ENCODE results near the gene KIF14.
A peak's percentile ranks its signal among the peaks of the same experiment; 100 is the strongest.
"Not testable (repeated sequence)": the region's sequence is repeated elsewhere in the genome, so short reads cannot be mapped to it uniquely, and the experiment has no call there.

Gene KIF14

DNA sequence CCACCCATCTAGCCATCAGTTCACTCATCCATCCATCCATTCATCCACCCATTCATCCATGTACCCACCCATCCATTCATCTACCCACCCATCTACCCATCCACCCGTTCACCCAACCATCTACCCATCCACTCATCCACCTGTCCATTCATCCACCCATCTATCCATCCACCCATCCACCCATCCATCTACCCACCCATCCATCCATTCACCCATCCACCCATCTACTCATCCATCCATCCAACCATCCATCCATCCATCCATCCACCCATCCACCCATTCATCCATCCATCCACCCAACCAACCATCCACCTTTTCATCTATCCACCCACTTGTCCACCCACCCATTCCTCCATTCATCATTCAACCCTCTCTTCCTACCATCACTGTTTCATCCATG lies 80.3 kb downstream of the KIF14 start:
- Mint-ChIP-seq H3K27me3 (peaks cover 3% of the 10 kb centered on the region), H3K4me1 (no peaks in the 10 kb centered on the region), H3K9me3 (peaks cover 4% of the 10 kb centered on the region), H3K36me3 (ENCODE audit: low read depth) (no peaks in the 10 kb centered on the region), H3K4me3 (no peak overlapping the region), H3K27ac (no peak overlapping the region)
- no peak for DNase-seq
- ATAC-seq = no peak

DNA sequence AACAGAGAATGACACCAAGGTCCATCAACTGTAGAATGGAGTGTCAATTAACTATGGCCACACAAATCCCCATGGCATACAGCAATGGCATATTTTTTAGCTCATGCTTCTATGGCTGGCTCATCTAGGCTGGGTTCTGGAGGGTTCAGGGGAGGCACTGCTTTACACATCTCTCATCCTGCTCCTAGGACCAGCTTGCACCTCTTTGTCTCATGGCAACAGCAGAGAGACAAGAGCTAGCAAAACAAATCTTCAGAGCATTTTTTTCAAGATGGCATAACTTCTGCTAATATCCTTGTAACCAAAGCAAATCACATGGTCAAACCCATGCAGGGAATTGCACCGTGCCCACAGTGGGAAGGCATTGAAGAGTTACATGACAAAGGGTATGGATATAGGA lies 82.4 kb downstream of the KIF14 start:
- ATAC-seq = no peak
- H3K36me3 Mint-ChIP-seq (ENCODE audit: low read depth) = no peaks in the 10 kb centered on the region
- H3K27ac Mint-ChIP-seq = no peak overlapping the region
- DNase-seq = no peak
- no peaks in the 10 kb centered on the region for H3K4me1 Mint-ChIP-seq
- peaks cover 4% of the 10 kb centered on the region for H3K9me3 Mint-ChIP-seq
- no peak overlapping the region for H3K4me3 Mint-ChIP-seq
- peaks cover 3% of the 10 kb centered on the region for H3K27me3 Mint-ChIP-seq

GRCh38 chr1:200535605-200536004 lies 84.9 kb downstream of the KIF14 start:
- Mint-ChIP-seq H3K4me1 (peaks cover 8% of the 10 kb centered on the region), H3K36me3 (ENCODE audit: low read depth) (no peaks in the 10 kb centered on the region), H3K4me3 (no peak overlapping the region), H3K9me3 (peaks cover 4% of the 10 kb centered on the region), H3K27me3 (peaks cover 3% of the 10 kb centered on the region), H3K27ac (no peak overlapping the region)
- ATAC-seq (peak; percentile 51), DNase-seq (peak; percentile 7)

GRCh38 chr1:200530623-200531261 lies 89.8 kb downstream of the KIF14 start:
- DNase-seq (peak; percentile 18), ATAC-seq (peak; percentile 70)
- Mint-ChIP-seq H3K27me3 (no peaks in the 10 kb centered on the region), H3K36me3 (ENCODE audit: low read depth) (no peaks in the 10 kb centered on the region), H3K4me3 (no peak overlapping the region), H3K27ac (no peak overlapping the region), H3K4me1 (peaks cover 33% of the 10 kb centered on the region), H3K9me3 (no peaks in the 10 kb centered on the region)

- DNase-seq = no peak
- H3K9me3 Mint-ChIP-seq = no peaks in the 10 kb centered on the region
- no peaks in the 10 kb centered on the region for H3K27me3 Mint-ChIP-seq
- peaks cover 34% of the 10 kb centered on the region for H3K4me1 Mint-ChIP-seq
- no peak overlapping the region for H3K4me3 Mint-ChIP-seq
- H3K27ac Mint-ChIP-seq = no peak overlapping the region
- no peak for ATAC-seq
- H3K36me3 Mint-ChIP-seq (ENCODE audit: low read depth) = no peaks in the 10 kb centered on the region
Measured at GRCh38 chr1:200528858-200529606, 91.5 kb downstream of the KIF14 start.

DNA sequence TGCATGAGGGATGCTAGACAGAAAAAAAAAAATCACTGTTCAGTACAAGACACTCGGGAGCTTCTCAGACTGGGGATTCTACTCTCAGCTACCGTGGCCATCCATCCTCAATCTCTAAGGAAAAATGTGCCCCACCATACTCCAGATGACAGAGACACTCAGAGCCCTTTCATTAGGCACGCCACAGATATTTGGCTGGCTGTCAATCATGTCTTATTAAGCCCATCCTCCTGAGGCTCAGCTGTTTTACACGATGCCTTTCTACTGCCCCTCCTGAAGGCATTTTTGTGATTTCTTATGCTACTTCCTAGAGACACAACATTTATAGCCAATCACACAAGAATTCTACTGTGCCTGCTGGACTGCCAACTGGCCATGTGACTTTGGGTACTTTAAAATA lies 92.9 kb downstream of the KIF14 start:
- DNase-seq (no peak), ATAC-seq (no peak)
- Mint-ChIP-seq H3K4me3 (no peak overlapping the region), H3K27ac (no peak overlapping the region), H3K36me3 (ENCODE audit: low read depth) (no peaks in the 10 kb centered on the region), H3K9me3 (no peaks in the 10 kb centered on the region), H3K4me1 (peaks cover 34% of the 10 kb centered on the region), H3K27me3 (no peaks in the 10 kb centered on the region)

DNA sequence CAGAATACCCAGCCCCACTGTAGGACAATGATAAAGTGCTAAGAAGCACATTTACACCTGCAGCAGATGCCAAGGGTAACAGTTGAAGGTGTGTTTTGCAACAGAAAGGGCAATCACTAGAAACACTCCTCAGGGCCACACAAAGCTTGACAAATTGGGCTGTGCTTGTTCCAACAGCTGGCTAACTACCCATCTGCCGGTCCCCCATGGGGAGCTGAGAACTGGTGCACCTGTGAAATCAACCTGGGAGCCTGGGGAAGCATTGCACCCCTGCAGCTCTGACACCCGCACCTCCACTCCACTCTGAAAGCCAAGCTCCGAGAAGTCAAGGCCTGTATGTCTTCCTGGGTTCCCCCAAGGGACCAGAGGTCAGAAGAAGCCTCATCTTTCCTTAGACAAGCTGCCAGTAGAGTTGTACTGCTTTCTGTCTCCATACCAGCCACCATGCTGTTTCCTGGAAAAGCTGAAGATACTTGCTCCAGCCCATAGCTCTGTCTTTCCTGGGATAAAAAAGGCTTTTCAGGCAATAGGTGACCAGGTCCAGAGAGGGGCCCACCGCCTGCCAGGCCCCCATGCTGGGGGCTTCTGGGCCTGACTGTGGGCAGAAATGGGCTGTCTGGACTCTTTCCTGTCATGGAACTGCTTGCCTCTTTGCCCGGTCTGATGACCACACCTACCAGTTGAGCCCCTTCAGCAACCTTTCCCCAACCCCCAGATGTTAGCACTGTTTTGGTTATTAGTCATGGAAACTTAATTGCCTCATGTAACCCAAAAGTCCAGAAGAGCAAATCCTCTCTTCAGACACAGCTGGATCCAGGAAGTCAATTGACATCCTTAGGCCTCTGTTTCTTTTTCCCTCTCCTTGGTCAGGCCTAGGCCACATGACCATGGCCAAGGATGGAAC lies 93.6 kb downstream of the KIF14 start:
- Mint-ChIP-seq H3K9me3 (no peaks in the 10 kb centered on the region), H3K27me3 (no peaks in the 10 kb centered on the region), H3K4me3 (no peak overlapping the region), H3K4me1 (peaks cover 34% of the 10 kb centered on the region), H3K27ac (no peak overlapping the region), H3K36me3 (ENCODE audit: low read depth) (no peaks in the 10 kb centered on the region)
- DNase-seq = no peak
- peak; percentile 17 for ATAC-seq

DNA sequence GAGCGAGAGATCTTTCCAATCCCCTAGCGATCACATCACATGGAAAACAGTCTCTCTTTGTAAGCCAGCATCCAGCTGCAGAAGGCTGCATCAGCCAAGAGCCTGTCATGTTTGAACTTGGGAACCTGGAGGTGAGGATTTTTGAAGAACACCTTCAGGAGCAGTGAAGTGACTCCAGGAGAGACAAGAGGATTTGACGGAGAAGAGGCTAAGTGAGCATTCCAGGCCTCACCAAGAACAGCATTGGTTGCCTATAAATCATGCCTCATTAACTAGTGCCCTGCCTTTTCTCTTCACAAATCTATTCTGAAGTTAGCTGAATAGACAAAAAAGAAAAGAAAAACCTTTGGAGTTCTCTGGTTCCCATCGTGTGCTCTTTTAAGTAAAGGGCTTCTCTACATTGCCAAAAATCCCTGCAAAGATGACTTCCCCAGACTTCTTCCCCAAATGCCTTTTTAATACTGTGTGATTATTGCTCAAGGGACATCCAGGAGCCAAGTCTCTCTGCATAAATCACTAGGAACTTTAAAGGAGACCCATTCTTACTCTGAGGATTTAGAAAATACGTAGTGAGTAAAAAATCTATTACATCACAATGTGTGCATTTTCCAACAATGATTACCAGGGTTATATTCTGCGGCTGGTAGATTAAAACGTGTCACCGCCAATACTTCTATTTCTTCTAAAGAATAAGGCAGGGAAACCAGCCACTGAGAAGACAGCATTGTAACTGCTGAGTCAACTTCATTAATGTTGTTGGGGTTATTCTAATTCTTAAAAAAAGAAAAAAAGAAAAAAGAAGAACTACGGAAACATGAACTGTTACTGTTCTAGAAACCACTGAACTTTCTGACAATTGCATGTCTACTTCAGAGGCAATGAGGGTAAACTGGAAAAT lies 95.2 kb downstream of the KIF14 start:
- Mint-ChIP-seq H3K36me3 (ENCODE audit: low read depth) (no peaks in the 10 kb centered on the region), H3K9me3 (no peaks in the 10 kb centered on the region), H3K4me1 (peaks cover 23% of the 10 kb centered on the region), H3K4me3 (no peak overlapping the region), H3K27me3 (no peaks in the 10 kb centered on the region), H3K27ac (no peak overlapping the region)
- no peak for DNase-seq
- ATAC-seq = no peak

- not testable (repeated sequence) for ATAC-seq; DNase-seq; H3K4me3 Mint-ChIP-seq; H3K9me3 Mint-ChIP-seq; H3K27me3 Mint-ChIP-seq; H3K36me3 Mint-ChIP-seq (ENCODE audit: low read depth); H3K27ac Mint-ChIP-seq
- H3K4me1 Mint-ChIP-seq = peaks cover 17% of the 10 kb centered on the region
Measured at GRCh38 chr1:200524551-200524950, 96.0 kb downstream of the KIF14 start.

DNA sequence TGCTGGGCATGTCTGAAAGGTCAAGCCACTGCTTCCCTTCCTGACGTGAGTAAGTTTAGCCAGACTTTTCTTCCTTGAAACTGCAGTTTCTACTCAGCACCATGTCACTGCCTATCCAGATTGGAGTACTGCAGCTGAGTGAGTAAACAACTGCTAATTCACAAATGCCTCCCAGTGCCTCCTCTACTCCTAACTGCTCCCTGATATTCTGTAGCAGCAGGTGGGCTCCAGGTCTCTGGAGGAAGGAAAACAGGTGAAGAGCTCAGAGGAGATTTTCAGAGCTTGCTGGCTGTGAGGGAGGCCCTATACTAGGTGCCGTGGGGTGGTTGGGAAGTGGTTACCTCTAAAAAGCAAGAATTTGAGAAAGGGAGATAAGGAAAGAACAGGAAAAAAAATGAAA lies 96.5 kb downstream of the KIF14 start:
- ATAC-seq (no peak), DNase-seq (no peak)
- H3K27me3 Mint-ChIP-seq = no peaks in the 10 kb centered on the region
- H3K27ac Mint-ChIP-seq = no peak overlapping the region
- no peaks in the 10 kb centered on the region for H3K36me3 Mint-ChIP-seq (ENCODE audit: low read depth)
- peaks cover 14% of the 10 kb centered on the region for H3K4me1 Mint-ChIP-seq
- no peak overlapping the region for H3K4me3 Mint-ChIP-seq
- no peaks in the 10 kb centered on the region for H3K9me3 Mint-ChIP-seq

DNA sequence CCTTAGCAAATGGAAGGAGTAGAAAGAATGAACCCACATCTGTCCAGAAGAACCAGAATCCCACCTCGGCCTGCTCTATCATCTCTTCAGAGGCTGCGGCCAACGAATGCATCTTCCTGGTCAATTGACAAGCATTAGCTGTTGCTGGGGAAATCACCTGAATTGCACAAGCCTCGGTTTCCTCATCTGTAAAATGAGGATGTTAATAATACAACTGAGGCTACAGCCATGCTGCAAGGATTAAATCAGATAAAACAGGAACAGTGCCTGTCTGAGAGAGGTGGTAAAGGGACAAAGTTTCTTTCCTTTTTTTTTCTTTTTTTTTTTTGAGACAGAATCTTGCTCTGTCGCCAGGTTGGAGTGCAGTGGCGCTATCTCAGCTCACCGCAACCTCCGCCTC lies 99.8 kb downstream of the KIF14 start:
- no peak for ATAC-seq
- DNase-seq = no peak
- H3K9me3 Mint-ChIP-seq = no peaks in the 10 kb centered on the region
- no peak overlapping the region for H3K27ac Mint-ChIP-seq
- no peak overlapping the region for H3K4me3 Mint-ChIP-seq
- H3K36me3 Mint-ChIP-seq (ENCODE audit: low read depth) = no peaks in the 10 kb centered on the region
- no peaks in the 10 kb centered on the region for H3K27me3 Mint-ChIP-seq
- H3K4me1 Mint-ChIP-seq = peaks cover under 1% of the 10 kb centered on the region

- ATAC-seq (no peak), DNase-seq (no peak)
- Mint-ChIP-seq H3K27ac (no peak overlapping the region), H3K4me1 (no peaks in the 10 kb centered on the region), H3K27me3 (no peaks in the 10 kb centered on the region), H3K4me3 (no peak overlapping the region), H3K9me3 (no peaks in the 10 kb centered on the region), H3K36me3 (ENCODE audit: low read depth) (no peaks in the 10 kb centered on the region)
Measured at GRCh38 chr1:200518524-200518923, 102.0 kb downstream of the KIF14 start.

- no peaks in the 10 kb centered on the region for H3K9me3 Mint-ChIP-seq
- ATAC-seq (peak; percentile 82), DNase-seq (no peak)
- peaks cover 3% of the 10 kb centered on the region for H3K4me1 Mint-ChIP-seq
- H3K27me3 Mint-ChIP-seq = peaks cover 4% of the 10 kb centered on the region
- no peaks in the 10 kb centered on the region for H3K36me3 Mint-ChIP-seq (ENCODE audit: low read depth)
- no peak overlapping the region for H3K4me3 Mint-ChIP-seq
- no peak overlapping the region for H3K27ac Mint-ChIP-seq
Measured at GRCh38 chr1:200512191-200512590, 108.4 kb downstream of the KIF14 start.

- no peaks in the 10 kb centered on the region for H3K36me3 Mint-ChIP-seq (ENCODE audit: low read depth)
- peaks cover 3% of the 10 kb centered on the region for H3K4me1 Mint-ChIP-seq
- H3K9me3 Mint-ChIP-seq = no peaks in the 10 kb centered on the region
- DNase-seq (peak; percentile 69), ATAC-seq (peak; percentile 89)
- H3K27me3 Mint-ChIP-seq = peaks cover 4% of the 10 kb centered on the region
- H3K4me3 Mint-ChIP-seq = no peak overlapping the region
- H3K27ac Mint-ChIP-seq = no peak overlapping the region
Measured at GRCh38 chr1:200510228-200510623, 110.3 kb downstream of the KIF14 start.
